ENCODE measurements around the gene NHLH1.
A peak's percentile ranks its signal among the peaks of the same experiment; 100 is the strongest.

Gene NHLH1

DNA sequence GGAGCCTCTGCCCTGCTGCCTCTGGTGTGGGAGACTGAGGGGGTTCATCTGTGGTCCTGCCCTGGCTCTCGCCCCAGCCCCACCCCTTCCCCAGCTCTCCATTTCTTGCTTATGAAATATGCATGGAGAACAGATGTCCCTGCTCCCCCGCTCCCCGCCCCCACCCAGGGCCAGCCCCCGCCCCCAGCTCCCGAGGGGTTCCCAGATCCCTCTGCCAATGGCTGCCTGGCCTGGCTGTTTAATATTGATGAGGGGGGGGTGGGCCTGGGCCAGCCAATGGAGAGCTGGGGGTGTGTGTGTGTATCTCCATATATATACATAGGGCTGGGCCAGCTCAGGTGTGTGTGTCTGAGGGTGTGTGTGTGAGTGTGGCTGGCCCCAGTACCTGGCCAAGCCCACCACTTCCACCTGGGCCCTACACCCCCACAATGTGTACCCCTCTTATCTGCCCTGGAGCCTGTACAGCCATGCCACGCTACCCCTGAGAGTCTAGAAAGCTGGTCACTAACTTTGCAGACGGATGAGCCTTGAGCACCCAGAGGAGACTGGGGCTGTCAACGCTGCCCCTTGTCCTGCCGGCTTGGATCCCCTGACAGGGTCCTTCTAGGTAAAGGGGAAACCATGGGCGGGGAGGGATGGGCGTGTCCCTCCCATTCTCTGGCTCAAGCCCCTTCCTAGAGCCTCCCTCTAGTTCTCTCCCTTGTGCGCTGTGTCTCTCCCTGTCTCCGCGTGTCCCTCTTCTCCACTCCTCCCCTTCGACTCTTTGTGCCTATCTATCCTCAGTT, at the start of gene NHLH1:
TSS of gene NHLH1 (plus strand) at position 341 of the 785 bp plus-strand sequence. CDS start 3,661 bp downstream, outside the sequence.
- Histone ChIP-seq H3K36me3 (ENCODE audit: control insufficient read depth, insufficient read depth, low read length) (no peaks in the 10 kb centered on the region), H3K9ac (ENCODE audit: low read length) (no peak within 1 kb of the TSS), H3K9me3 (ENCODE audit: control insufficient read depth, low read length) (no peaks in the 10 kb centered on the region), H3K27me3 (ENCODE audit: control insufficient read depth, insufficient read depth, low read length) (peaks cover 13% of the 10 kb centered on the region), H3K4me3 (ENCODE audit: low read length) (no peak within 1 kb of the TSS), H3K4me1 (ENCODE audit: control insufficient read depth, insufficient read depth, low read length) (no peaks in the 10 kb centered on the region)

DNA sequence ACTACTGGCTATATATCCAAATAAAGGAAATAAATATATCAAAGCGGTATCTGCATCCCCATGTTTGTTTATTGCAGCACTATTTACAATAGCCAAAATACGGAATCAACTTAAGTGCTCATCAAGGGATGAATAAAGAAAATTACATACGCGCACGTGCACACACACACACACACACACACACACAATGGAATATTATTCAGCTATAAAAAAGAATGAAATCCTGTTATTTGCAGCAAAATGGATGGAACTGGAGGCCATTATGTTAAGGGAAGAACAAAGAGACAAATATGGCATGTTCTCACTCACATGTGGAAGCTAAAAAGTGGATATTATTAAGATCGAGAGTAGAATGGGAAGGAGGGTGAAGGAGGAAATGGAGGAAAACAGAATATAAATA, 44.0 kb upstream of the NHLH1 start:
- Histone ChIP-seq H3K4me1 (ENCODE audit: control insufficient read depth, insufficient read depth, low read length) (no peaks in the 10 kb centered on the region), H3K9ac (ENCODE audit: low read length) (no peak overlapping the region), H3K9me3 (ENCODE audit: control insufficient read depth, low read length) (no peaks in the 10 kb centered on the region), H3K36me3 (ENCODE audit: control insufficient read depth, insufficient read depth, low read length) (no peaks in the 10 kb centered on the region), H3K4me3 (ENCODE audit: low read length) (no peak overlapping the region), H3K27me3 (ENCODE audit: control insufficient read depth, insufficient read depth, low read length) (no peaks in the 10 kb centered on the region)

DNA sequence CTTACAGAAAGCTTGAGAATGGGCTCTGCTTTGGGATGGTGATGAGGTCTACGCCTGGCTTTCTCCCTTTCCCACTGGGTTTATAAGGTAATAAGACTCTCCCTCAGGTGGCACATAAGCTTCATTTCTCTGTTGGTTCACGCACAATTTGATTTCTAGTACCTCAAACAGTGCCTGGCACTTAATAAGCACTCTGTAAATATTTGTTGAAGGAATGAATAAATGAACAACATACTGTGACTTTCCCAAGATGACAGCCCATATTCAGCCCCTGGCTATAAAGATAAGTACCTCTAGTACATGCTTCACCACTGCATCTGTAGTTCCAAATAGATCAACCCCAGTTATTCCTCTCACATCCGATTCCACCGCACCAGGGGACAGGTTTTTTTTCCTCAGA, 41.6 kb upstream of the NHLH1 start:
- H3K9me3 ChIP-seq (ENCODE audit: control insufficient read depth, low read length), result no peaks in the 10 kb centered on the region
- no peak overlapping the region for H3K4me3 ChIP-seq (ENCODE audit: low read length)
- no peaks in the 10 kb centered on the region for H3K27me3 ChIP-seq (ENCODE audit: control insufficient read depth, insufficient read depth, low read length)
- no peaks in the 10 kb centered on the region for H3K4me1 ChIP-seq (ENCODE audit: control insufficient read depth, insufficient read depth, low read length)
- no peak overlapping the region for H3K9ac ChIP-seq (ENCODE audit: low read length)
- H3K36me3 ChIP-seq (ENCODE audit: control insufficient read depth, insufficient read depth, low read length), result peaks cover 5% of the 10 kb centered on the region

DNA sequence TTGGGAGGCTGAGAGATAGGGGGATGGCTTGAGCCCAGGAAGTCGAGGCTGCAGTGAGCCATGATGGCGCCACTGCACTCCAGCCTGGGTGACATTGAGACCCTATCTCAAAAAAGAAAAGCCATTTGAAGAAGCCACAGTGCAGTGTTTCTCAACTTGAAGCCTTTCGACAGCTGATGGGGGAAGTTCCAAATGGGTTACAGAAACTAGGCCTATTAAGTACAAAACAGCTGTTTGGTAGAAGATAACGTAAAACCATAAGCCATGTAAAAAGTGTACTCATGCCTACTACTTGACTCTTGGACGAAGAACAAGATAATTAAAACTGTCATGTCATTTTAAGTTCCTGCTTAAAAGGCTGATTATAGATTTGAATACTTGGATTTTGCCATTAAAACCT, 40.5 kb upstream of the NHLH1 start:
- H3K9me3 ChIP-seq (ENCODE audit: control insufficient read depth, low read length), result no peaks in the 10 kb centered on the region
- H3K36me3 ChIP-seq (ENCODE audit: control insufficient read depth, insufficient read depth, low read length), result peaks cover 10% of the 10 kb centered on the region
- H3K9ac ChIP-seq (ENCODE audit: low read length), result no peak overlapping the region

DNA sequence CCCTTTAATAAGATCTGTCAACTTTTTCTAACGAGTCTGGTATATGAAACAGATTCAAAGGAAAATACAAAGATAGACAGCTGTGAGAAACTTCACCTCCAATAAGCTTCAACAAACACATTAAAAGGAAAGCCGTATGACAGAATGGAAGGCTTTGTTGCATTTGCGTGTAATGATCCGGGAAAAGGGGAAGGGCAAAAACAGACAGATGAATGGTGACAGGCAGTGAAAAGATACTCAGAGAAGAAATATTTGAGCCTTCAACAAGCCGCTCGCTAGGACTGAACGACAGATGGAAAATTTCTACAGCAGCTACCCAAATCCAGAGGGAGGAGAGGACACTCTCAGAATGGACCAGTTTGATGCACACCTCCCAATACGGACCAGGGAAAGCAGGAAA, 38.7 kb upstream of the NHLH1 start:
- Histone ChIP-seq H3K4me1 (ENCODE audit: control insufficient read depth, insufficient read depth, low read length) (no peaks in the 10 kb centered on the region), H3K9me3 (ENCODE audit: control insufficient read depth, low read length) (no peaks in the 10 kb centered on the region), H3K4me3 (ENCODE audit: low read length) (no peak overlapping the region), H3K27me3 (ENCODE audit: control insufficient read depth, insufficient read depth, low read length) (no peaks in the 10 kb centered on the region), H3K9ac (ENCODE audit: low read length) (no peak overlapping the region), H3K36me3 (ENCODE audit: control insufficient read depth, insufficient read depth, low read length) (peaks cover 10% of the 10 kb centered on the region)

More for the DNA sequence above, 40.5 kb upstream of the NHLH1 start:
- no peaks in the 10 kb centered on the region for H3K4me1 ChIP-seq (ENCODE audit: control insufficient read depth, insufficient read depth, low read length)
- H3K27me3 ChIP-seq (ENCODE audit: control insufficient read depth, insufficient read depth, low read length), result no peaks in the 10 kb centered on the region
- H3K4me3 ChIP-seq (ENCODE audit: low read length), result no peak overlapping the region

DNA sequence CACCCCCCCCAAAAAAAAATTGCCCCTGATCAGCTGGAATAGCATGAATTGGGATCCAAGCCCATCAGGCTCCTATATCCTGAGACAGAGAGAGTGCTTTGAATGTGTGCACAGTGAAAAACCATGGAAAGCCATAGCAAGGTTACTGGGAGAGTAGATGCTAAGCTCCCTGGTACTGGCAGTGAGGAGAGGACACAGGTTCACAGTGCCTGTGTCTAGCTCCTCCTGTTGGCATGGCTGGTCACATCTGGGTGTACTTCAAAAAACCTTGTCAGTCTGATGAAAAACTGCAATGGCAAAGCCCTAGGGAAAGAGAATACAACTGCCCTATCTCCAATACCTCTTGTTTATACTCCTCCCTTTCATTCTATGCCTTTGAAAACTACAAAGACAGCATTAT, 36.8 kb upstream of the NHLH1 start:
- Histone ChIP-seq H3K4me3 (ENCODE audit: low read length) (no peak overlapping the region), H3K36me3 (ENCODE audit: control insufficient read depth, insufficient read depth, low read length) (peaks cover 14% of the 10 kb centered on the region), H3K9ac (ENCODE audit: low read length) (no peak overlapping the region), H3K27me3 (ENCODE audit: control insufficient read depth, insufficient read depth, low read length) (no peaks in the 10 kb centered on the region), H3K4me1 (ENCODE audit: control insufficient read depth, insufficient read depth, low read length) (no peaks in the 10 kb centered on the region), H3K9me3 (ENCODE audit: control insufficient read depth, low read length) (no peaks in the 10 kb centered on the region)

DNA sequence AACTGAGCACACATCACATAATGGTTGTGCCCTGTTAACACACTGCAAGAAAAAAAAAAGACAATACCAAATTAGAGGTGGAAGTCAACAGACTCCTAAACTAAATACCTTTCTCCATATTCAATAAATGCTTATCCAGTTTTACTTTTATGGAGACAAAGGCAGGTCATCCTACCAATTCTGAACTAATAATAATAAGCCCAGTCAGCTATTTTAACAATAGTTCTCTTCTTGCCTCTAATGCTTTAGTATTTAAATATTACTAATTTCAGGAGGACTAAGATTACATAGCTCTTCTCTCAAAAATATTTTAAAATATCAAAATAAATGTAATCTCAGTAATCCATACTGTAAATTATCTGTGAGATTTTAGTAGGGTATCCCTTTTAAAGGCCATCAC, 34.4 kb upstream of the NHLH1 start:
- Histone ChIP-seq H3K4me1 (ENCODE audit: control insufficient read depth, insufficient read depth, low read length) (no peaks in the 10 kb centered on the region), H3K4me3 (ENCODE audit: low read length) (no peak overlapping the region), H3K27me3 (ENCODE audit: control insufficient read depth, insufficient read depth, low read length) (no peaks in the 10 kb centered on the region), H3K9ac (ENCODE audit: low read length) (no peak overlapping the region), H3K36me3 (ENCODE audit: control insufficient read depth, insufficient read depth, low read length) (peaks cover 14% of the 10 kb centered on the region), H3K9me3 (ENCODE audit: control insufficient read depth, low read length) (no peaks in the 10 kb centered on the region)

DNA sequence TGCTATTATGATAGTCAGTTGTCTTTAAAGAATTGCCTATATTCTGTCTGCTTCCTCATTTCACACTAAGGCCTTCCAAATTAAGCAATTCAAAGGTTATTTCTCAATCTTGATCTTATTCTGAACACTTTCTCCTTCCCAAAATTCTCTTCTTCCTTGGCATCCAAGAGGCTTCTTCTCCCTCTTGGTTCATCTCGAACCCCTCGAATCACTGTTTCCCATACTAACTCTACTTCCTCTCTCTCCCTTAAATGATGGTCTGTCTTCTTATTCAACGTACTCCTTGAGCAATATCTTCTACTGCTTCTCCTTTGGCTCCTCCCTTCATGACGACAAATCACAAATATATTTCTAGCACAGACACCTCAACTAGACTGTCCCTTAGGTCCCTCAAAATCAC, 28.3 kb upstream of the NHLH1 start:
- H3K9ac ChIP-seq (ENCODE audit: low read length), result no peak overlapping the region
- no peaks in the 10 kb centered on the region for H3K27me3 ChIP-seq (ENCODE audit: control insufficient read depth, insufficient read depth, low read length)
- H3K36me3 ChIP-seq (ENCODE audit: control insufficient read depth, insufficient read depth, low read length), result peaks cover 1% of the 10 kb centered on the region
- no peak overlapping the region for H3K4me3 ChIP-seq (ENCODE audit: low read length)
- H3K9me3 ChIP-seq (ENCODE audit: control insufficient read depth, low read length), result no peaks in the 10 kb centered on the region
- peaks cover 6% of the 10 kb centered on the region for H3K4me1 ChIP-seq (ENCODE audit: control insufficient read depth, insufficient read depth, low read length)

DNA sequence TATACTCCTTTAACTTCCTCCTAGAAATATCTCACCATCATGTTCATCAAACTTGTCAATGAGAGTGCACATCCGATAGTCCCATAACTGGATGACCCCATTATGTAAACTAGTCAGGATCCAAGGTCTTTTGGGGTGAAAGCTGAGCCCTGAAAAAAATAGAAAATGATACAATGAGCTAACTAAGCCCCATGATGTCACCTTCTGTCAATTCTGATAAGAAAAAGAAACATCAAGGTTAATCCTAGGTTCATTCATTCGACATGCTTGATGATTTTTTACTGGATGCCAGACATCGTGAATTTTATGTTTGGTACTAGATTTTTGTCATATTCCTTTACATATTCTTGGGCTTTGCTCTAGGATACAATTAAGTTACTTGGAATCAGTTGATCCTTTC, 26.7 kb upstream of the NHLH1 start:
- Histone ChIP-seq H3K4me1 (ENCODE audit: control insufficient read depth, insufficient read depth, low read length) (peaks cover 11% of the 10 kb centered on the region), H3K27me3 (ENCODE audit: control insufficient read depth, insufficient read depth, low read length) (no peaks in the 10 kb centered on the region), H3K9ac (ENCODE audit: low read length) (no peak overlapping the region), H3K4me3 (ENCODE audit: low read length) (no peak overlapping the region), H3K36me3 (ENCODE audit: control insufficient read depth, insufficient read depth, low read length) (no peaks in the 10 kb centered on the region), H3K9me3 (ENCODE audit: control insufficient read depth, low read length) (no peaks in the 10 kb centered on the region)

DNA sequence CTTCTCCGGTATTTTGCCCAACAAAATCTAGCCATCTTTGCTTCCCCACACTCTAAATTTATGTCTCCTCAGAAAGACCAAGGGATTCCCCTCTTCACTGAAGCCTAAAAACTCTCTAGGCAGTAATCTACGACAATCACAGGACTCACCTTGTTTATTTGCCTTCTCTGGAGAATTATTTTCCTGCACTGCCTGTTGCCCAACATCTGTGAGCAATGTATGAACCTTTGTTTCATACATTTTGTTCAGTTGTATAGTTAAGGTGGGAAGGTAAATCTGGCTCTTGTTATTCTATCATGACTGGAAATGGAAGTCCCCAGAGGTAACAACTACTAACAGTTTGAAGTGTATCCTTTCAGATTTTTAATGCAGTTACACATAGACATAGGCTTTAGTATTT, 26.0 kb upstream of the NHLH1 start:
- Histone ChIP-seq H3K4me1 (ENCODE audit: control insufficient read depth, insufficient read depth, low read length) (peaks cover 11% of the 10 kb centered on the region), H3K4me3 (ENCODE audit: low read length) (no peak overlapping the region), H3K9ac (ENCODE audit: low read length) (no peak overlapping the region)

DNA sequence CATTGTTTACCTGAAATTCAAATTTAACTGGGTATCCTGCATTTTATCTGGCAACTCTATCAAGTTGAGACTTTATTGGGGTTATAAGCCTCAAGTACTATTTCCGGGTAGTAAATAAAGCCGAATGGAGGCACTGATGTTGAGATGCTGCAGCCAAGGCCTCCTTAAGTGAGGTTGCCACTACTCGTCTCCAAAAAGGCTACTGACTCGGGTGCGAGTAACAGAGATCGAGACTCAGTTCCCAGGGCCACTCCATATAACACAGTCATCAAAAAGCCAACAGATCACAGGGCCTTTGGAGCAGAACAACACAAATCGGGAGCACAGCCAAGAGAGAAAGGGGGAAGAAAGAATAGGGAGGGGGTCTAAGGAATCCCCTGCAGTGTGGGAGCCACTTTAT, 24.3 kb upstream of the NHLH1 start:
- H3K9me3 ChIP-seq (ENCODE audit: control insufficient read depth, low read length), result no peaks in the 10 kb centered on the region
- H3K27me3 ChIP-seq (ENCODE audit: control insufficient read depth, insufficient read depth, low read length), result no peaks in the 10 kb centered on the region
- peak overlapping the region; percentile 96 for H3K9ac ChIP-seq (ENCODE audit: low read length)
- no peaks in the 10 kb centered on the region for H3K36me3 ChIP-seq (ENCODE audit: control insufficient read depth, insufficient read depth, low read length)
- peaks cover 11% of the 10 kb centered on the region for H3K4me1 ChIP-seq (ENCODE audit: control insufficient read depth, insufficient read depth, low read length)
- H3K4me3 ChIP-seq (ENCODE audit: low read length), result peak overlapping the region; percentile 56

More for the DNA sequence above, 26.0 kb upstream of the NHLH1 start:
- H3K36me3 ChIP-seq (ENCODE audit: control insufficient read depth, insufficient read depth, low read length), result no peaks in the 10 kb centered on the region
- no peaks in the 10 kb centered on the region for H3K27me3 ChIP-seq (ENCODE audit: control insufficient read depth, insufficient read depth, low read length)
- no peaks in the 10 kb centered on the region for H3K9me3 ChIP-seq (ENCODE audit: control insufficient read depth, low read length)

DNA sequence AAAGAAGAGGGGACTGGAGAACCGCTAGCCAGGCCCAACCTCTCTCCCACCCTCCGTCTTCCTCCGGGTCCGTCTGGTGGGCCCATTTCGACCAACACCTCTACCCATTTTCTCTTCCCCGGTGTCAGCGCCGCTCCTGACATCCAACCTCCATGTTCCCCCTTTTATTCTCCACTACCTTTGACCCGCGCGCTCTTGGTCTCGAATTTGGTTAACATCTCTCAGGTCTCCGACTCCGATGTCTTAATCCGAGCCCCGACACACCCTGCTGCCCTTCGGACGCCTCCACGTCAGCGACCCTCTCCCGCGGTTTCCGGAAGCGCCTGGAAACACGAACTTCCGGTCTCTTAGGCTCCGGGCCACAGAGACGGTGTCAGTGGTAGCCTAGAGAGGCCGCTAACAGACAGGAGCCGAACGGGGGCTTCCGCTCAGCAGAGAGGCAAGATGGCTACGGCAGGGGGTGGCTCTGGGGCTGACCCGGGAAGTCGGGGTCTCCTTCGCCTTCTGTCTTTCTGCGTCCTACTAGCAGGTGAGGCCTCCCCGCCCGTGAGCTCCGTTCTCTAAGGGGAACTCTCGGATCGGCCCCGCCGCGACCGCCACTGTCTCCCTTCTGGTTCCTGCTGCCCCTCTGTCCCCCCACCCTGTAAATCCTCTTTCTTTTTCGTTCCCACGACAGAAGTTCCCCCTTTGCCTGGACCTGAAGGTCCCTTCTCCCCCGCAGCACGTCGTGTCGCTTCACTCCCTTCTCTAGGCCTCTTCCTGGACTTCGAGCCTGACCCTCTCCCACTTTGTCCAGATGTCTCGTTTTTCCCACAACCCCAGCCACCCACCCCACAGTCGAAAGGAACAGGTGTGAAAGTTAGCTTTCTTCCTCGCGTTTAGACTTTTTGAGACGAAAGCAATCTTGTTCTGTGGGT, 23.7 kb upstream of the NHLH1 start, which contains the start of the genes COPA and NCSTN:
TSS of gene COPA (minus strand) at position 298 of the 917 bp plus-strand sequence. CDS start at position 218, 80 bp downstream.
TSS of gene NCSTN (plus strand) at position 431 of the 917 bp plus-strand sequence. CDS start at position 445, 14 bp downstream.
- Histone ChIP-seq H3K36me3 (ENCODE audit: control insufficient read depth, insufficient read depth, low read length) (no peaks in the 10 kb centered on the region), H3K4me1 (ENCODE audit: control insufficient read depth, insufficient read depth, low read length) (peaks cover 11% of the 10 kb centered on the region), H3K9me3 (ENCODE audit: control insufficient read depth, low read length) (no peaks in the 10 kb centered on the region), H3K4me3 (ENCODE audit: low read length) (peak within 1 kb of the TSS; percentile 56), H3K27me3 (ENCODE audit: control insufficient read depth, insufficient read depth, low read length) (no peaks in the 10 kb centered on the region), H3K9ac (ENCODE audit: low read length) (peak within 1 kb of the TSS; percentile 96)

Data from mucosa of stomach (tissue), 1 donor.